ENCODE measurements around the gene SHISA8.

SHISA8 gene

GRCh38 chr22:41883400-41883799, 31.5 kb downstream of the SHISA8 start:
- no peak for TF ChIP-seq CTCF (IDR thresholded peaks at IDR 0.05; ENCODE audit: control insufficient read depth, extremely low read depth, insufficient read depth)
- H3K4me3 ChIP-seq (ENCODE audit: low read depth, low read length) = no peak overlapping the region

GRCh38 chr22:41880653-41881052, 34.2 kb downstream of the SHISA8 start:
- H3K4me3 ChIP-seq (ENCODE audit: low read depth, low read length) = no peak overlapping the region
- DNase-seq (ENCODE audit: low read depth) = no peak
- TF ChIP-seq CTCF (IDR thresholded peaks at IDR 0.05; ENCODE audit: control insufficient read depth, extremely low read depth, insufficient read depth) = no peak

More at GRCh38 chr22:41883400-41883799, 31.5 kb downstream of the SHISA8 start:
- DNase-seq (ENCODE audit: low read depth) = no peak

- no peak for DNase-seq (ENCODE audit: low read depth)
- TF ChIP-seq CTCF (IDR thresholded peaks at IDR 0.05; ENCODE audit: control insufficient read depth, extremely low read depth, insufficient read depth) = no peak
- no peak overlapping the region for H3K4me3 ChIP-seq (ENCODE audit: low read depth, low read length)
These were observed 38.2 kb downstream of the SHISA8 start for GRCh38 chr22:41876675-41877074.

GRCh38 chr22:41876275-41876674, 38.6 kb downstream of the SHISA8 start:
- no peak overlapping the region for H3K4me3 ChIP-seq (ENCODE audit: low read depth, low read length)
- no peak for TF ChIP-seq CTCF (IDR thresholded peaks at IDR 0.05; ENCODE audit: control insufficient read depth, extremely low read depth, insufficient read depth)
- DNase-seq (ENCODE audit: low read depth) = no peak

GRCh38 chr22:41875531-41876270, 39.2 kb downstream of the SHISA8 start:
- no peak for TF ChIP-seq CTCF (IDR thresholded peaks at IDR 0.05; ENCODE audit: control insufficient read depth, extremely low read depth, insufficient read depth)
- DNase-seq (ENCODE audit: low read depth) = no peak
- H3K4me3 ChIP-seq (ENCODE audit: low read depth, low read length) = no peak overlapping the region

GRCh38 chr22:41874090-41874489, 40.8 kb downstream of the SHISA8 start:
- H3K4me3 ChIP-seq (ENCODE audit: low read depth, low read length) = no peak overlapping the region
- no peak for TF ChIP-seq CTCF (IDR thresholded peaks at IDR 0.05; ENCODE audit: control insufficient read depth, extremely low read depth, insufficient read depth)
- no peak for DNase-seq (ENCODE audit: low read depth)

- H3K4me3 ChIP-seq (ENCODE audit: low read depth, low read length) = no peak overlapping the region
- TF ChIP-seq CTCF (IDR thresholded peaks at IDR 0.05; ENCODE audit: control insufficient read depth, extremely low read depth, insufficient read depth) = no peak
- no peak for DNase-seq (ENCODE audit: low read depth)
These were observed 41.5 kb downstream of the SHISA8 start for GRCh38 chr22:41873391-41873790.

Measured in LNCaP clone FGC (cell line).